Smooth muscle cell (in vitro differentiated cells): Measurements from ENCODE around the gene DMWD. TPM values are rescaled to one million over a fixed set of nuclear protein-coding genes. Genes with fewer than 3 reads are reported as not detected.

Experiments
- DNase-seq: peaks from one replicate; lab custom pipeline; 2025; ENCODE audit not compliant: unreplicated experiment; lab: John Stamatoyannopoulos, UW
- H2AFZ ChIP-seq: fragments of 200-600 bp; sonication (generic); 2 replicates; pipeline ENCODE4 v1.6.0; 2016; ENCODE audit warnings: antibody characterized with exemption, low read depth, mild to moderate bottlenecking
- H3F3A ChIP-seq: fragments of 200-600 bp; sonication (generic); 2 replicates; pipeline ENCODE4 v1.6.0; 2017; ENCODE audit warnings: antibody characterized with exemption, low read depth
- H3K27ac ChIP-seq: fragments of 200-600 bp; sonication (generic); 2 replicates; pipeline ENCODE4 v1.5.1; 2016; ENCODE audit warnings: low read depth, mild to moderate bottlenecking
- H3K27me3 ChIP-seq: fragments of 200-600 bp; sonication (generic); 2 replicates; pipeline ENCODE4 v1.6.1; 2016; ENCODE audit warnings: low read depth, mild to moderate bottlenecking
- H3K36me3 ChIP-seq: fragments of 200-600 bp; sonication (generic); 2 replicates; pipeline ENCODE4 v1.5.1; 2016; ENCODE audit warnings: low read depth
- H3K4me1 ChIP-seq: fragments of 200-600 bp; sonication (generic); 2 replicates; pipeline ENCODE4 v1.5.1; 2016; ENCODE audit warnings: low read depth
- H3K4me2 ChIP-seq: fragments of 200-600 bp; sonication (generic); 2 replicates; pipeline ENCODE4 v1.6.0; 2016; ENCODE audit warnings: mild to moderate bottlenecking
- H3K4me3 ChIP-seq: fragments of 200-600 bp; sonication (generic); 2 replicates; pipeline ENCODE4 v1.5.1; 2016; ENCODE audit warnings: mild to moderate bottlenecking
- H3K79me2 ChIP-seq: fragments of 200-600 bp; sonication (generic); 2 replicates; pipeline ENCODE4 v1.6.0; 2016; ENCODE audit warnings: low read depth, mild to moderate bottlenecking
- H3K9ac ChIP-seq: fragments of 200-600 bp; sonication (generic); 2 replicates; pipeline ENCODE4 v1.6.0; 2016; ENCODE audit warnings: low read depth
- H3K9me3 ChIP-seq: fragments of 200-600 bp; sonication (generic); replicated peaks from 2 replicates; pipeline ENCODE4 v1.5.1; 2016; ENCODE audit warnings: low read depth
- H4K20me1 ChIP-seq: fragments of 200-600 bp; sonication (generic); 2 replicates; pipeline ENCODE4 v1.6.0; 2016; ENCODE audit warnings: low read depth
- CTCF ChIP-seq: fragments of 200-600 bp; sonication (generic); IDR thresholded peaks from 2 replicates; pipeline ENCODE4 v1.5.1; 2017; ENCODE audit warnings: borderline replicate concordance, mild to moderate bottlenecking, antibody characterized with exemption; ENCODE audit not compliant: insufficient read depth, poor library complexity, severe bottlenecking
- WGBS: methylation state at CpG from one replicate; pipeline ENCODE4 v1.1.7; 2016; ENCODE audit warnings: low lambda C conversion rate; 5-methylcytosine and 5-hydroxymethylcytosine counted together
- polyA plus RNA-seq: library from polyadenylated mRNA; unstranded; fragments of >200 nt; fragmentation: Nextera tagmentation; extraction: Ambion mirVana; gene quantifications from 2 replicates; pipeline ENCODE4 v1.2.1, GENCODE V29; 2016
- total RNA-seq: library from RNA; depleted of rRNA; stranded (reverse); fragments of >200 nt; gene quantifications from 2 replicates; pipeline ENCODE4 v1.2.3, GENCODE V29; 2014

DMWD gene
- total and polyA plus RNA-seq, 2 experiments from 2014 or later = 16.1 to 57.6 TPM

DNA sequence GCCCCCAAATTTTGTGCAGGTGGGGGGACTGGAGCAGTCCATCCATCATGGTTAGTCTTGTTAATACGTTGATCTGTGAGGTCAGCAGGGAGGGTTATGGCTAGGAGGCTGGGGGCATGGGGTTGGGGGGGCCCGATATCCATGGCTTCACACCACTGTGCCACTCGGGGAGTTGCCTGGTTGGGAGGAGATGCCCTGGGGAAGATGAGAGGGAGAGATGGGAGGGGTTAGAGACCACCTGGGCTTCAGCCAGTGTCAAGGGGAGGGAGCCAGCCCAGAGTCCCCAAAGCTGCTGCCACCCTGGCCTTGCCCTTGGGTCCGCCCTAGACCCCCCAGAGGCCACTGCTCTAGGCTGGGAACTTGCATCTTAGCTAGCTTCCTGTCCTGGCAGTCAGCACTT lies 8.5 kb downstream of the DMWD start:
- no peak for TF ChIP-seq CTCF
- Histone ChIP-seq H3K4me2 (peak overlapping the region; percentile 88), H3K36me3 (no peaks in the 10 kb centered on the region)

DNA sequence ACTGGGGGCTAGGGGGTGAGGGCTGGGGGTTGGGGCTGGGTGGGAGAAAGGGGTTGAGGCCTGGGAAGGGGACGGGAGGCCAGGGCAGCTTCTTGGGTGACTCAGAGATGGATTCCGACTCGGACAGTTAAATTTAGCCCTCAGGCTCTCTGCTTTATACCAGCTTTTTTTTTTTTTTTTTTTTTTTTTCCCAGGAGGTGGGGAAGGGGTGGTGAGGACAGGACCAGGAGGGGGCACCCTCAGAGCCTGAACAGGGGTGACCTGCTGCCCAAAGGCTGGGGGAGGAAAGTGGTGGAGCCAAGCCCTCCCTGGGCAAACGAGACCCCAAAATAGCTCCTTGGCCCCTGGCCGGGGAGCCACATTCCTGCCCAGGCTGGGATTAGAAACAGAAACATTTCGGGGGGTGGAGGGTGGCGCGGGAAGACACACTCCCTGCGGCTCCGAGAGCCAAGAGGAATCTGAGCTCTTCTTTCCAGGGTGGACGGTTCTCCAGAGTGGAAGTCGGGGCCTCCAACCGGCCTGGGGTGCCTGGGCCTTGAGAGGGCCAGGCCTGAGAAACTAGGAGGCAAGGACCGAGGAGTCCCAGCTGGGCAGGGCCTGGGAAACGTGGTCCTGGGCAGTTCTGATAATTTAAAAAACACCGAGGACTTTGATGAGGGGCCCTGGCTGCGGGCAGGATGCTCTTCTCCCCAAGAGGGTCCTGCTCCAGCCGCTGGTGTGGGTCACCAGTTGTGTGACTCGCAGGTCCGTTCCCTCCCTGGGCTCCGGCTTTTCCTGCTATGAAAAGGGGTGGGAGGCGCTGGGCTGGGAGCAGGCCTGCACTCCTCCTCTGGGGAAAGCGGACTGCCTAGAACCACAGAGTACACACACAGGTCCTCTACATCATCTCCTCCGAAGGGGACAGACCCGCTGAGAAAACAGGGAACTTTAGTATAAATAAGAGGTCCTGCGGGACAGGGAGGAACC lies 9.5 kb downstream of the DMWD start:
- H3K36me3 ChIP-seq = no peaks in the 10 kb centered on the region
- peaks cover 27% of the 10 kb centered on the region for H3K4me1 ChIP-seq
- H3K4me3 ChIP-seq = peak overlapping the region; percentile 43
- WGBS = 15% methylated on average over 25 of the region's 26 CpGs
- H3K79me2 ChIP-seq = peaks cover 34% of the 10 kb centered on the region
- H3K9ac ChIP-seq = peak overlapping the region; percentile 34
- H3K9me3 ChIP-seq = no peaks in the 10 kb centered on the region
- H2AFZ ChIP-seq = no peak overlapping the region
- H4K20me1 ChIP-seq = peaks cover 58% of the 10 kb centered on the region
- TF ChIP-seq CTCF = no peak
- H3K27ac ChIP-seq = peak overlapping the region; percentile 93
- H3K4me2 ChIP-seq = peak overlapping the region; percentile 88
- peak; percentile 56 for DNase-seq
- no peaks in the 10 kb centered on the region for H3K27me3 ChIP-seq
- H3F3A ChIP-seq = peaks cover 15% of the 10 kb centered on the region

More for the DNA sequence above, 8.5 kb downstream of the DMWD start:
- H3K4me3 ChIP-seq = no peak overlapping the region
- peaks cover 57% of the 10 kb centered on the region for H4K20me1 ChIP-seq
- no peak for DNase-seq
- H3K9me3 ChIP-seq = no peaks in the 10 kb centered on the region
- no peak overlapping the region for H2AFZ ChIP-seq
- no peaks in the 10 kb centered on the region for H3K27me3 ChIP-seq
- H3K79me2 ChIP-seq = peaks cover 42% of the 10 kb centered on the region
- H3F3A ChIP-seq = peaks cover 15% of the 10 kb centered on the region
- no peak overlapping the region for H3K9ac ChIP-seq
- 96% methylated on average over 2 of the region's 4 CpGs for WGBS
- H3K27ac ChIP-seq = peak overlapping the region; percentile 93
- peaks cover 24% of the 10 kb centered on the region for H3K4me1 ChIP-seq

- H3K4me2 ChIP-seq = peak within 1 kb of the TSS; percentile 88
- no peak within 1 kb of the TSS for H2AFZ ChIP-seq
- no peak for TF ChIP-seq CTCF
- peaks cover 25% of the 10 kb centered on the region for H3K79me2 ChIP-seq
- no peak for DNase-seq
- peaks cover 27% of the 10 kb centered on the region for H3K4me1 ChIP-seq
- no peaks in the 10 kb centered on the region for H3K9me3 ChIP-seq
- WGBS = 61% methylated on average over 17 of the region's 18 CpGs
- no peaks in the 10 kb centered on the region for H3K36me3 ChIP-seq
- H3K4me3 ChIP-seq = peak within 1 kb of the TSS; percentile 43
- H3K9ac ChIP-seq = peak within 1 kb of the TSS; percentile 34
- peaks cover 18% of the 10 kb centered on the region for H3F3A ChIP-seq
- H4K20me1 ChIP-seq = peaks cover 63% of the 10 kb centered on the region
- H3K27me3 ChIP-seq = no peaks in the 10 kb centered on the region
- peak within 1 kb of the TSS; percentile 93 for H3K27ac ChIP-seq
Measured at GRCh38 chr19:45782162-45782691, 10.4 kb downstream of the DMWD start, which contains the start of gene DMPK. DMPK (minus strand) TSS chr19:45782490; CDS start chr19:45782352, 138 bp downstream.
